ENCODE measurements around the gene PIBF1.
"Not testable (repeated sequence)": the region's sequence is repeated elsewhere in the genome, so short reads cannot be mapped to it uniquely, and the experiment has no call there.

Gene PIBF1

DNA sequence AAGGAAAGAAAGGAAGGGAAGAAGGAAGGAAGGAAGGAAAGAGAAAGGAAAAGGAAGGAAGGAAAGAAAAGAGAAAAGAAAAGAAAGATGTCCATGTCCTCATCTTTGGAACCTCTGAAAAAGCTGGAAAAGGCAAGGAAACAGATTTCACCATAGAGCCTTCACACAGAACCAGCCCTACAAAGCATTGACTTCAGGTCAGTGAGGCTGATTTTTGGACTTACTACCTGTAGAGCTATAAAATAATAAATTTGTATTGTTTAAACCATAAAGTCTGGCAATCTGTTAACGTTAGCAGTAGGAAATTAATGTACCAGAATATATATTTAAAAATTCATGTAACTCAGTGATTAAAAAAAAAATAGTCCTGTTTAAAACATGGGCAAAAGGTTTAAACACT lies 130.0 kb downstream of the PIBF1 start:
- DNase-seq (ENCODE audit: low spot score), result no peak

DNA sequence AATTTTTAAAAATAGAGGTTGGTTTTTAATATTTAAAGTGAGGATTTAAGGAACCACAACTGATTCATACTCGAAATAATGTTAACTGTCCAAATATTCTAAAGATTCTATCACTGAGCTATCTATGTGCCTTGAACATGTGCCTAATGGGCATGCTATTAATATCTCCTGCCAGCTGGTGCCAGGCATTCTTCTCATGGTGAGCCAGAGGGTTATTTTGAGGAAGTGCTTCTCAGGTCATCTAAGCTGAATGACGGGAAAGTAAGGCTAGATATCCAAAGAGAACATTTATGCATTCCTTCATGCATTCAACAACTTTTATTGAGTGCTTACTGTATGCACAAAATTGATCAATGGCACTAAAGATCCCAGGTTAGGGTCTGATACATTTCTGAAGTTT lies 138.2 kb downstream of the PIBF1 start:
- DNase-seq (ENCODE audit: low spot score), result peak; percentile 16

DNA sequence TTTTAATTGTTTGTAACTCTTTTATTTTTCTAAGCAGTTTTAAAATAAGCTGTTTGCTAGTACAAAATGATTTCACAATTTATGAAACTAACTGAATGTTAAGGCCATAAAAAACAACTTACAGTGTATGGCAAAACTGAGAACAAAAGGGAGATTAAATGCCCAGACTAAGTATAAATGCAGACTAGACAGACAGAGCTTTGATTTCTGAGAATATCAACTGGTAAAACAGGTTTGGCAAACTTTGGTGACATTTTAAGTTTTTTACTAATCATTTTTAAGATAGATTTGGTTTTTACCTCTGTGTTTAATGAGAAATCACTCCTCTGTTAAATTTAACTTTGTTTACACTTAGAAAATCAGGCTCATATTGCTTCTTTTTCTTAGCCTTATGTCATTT lies 149.4 kb downstream of the PIBF1 start:
- DNase-seq (ENCODE audit: low spot score), result no peak

- DNase-seq (ENCODE audit: low spot score), result no peak
Measured at GRCh38 chr13:72932250-72932649, 150.3 kb downstream of the PIBF1 start.

DNA sequence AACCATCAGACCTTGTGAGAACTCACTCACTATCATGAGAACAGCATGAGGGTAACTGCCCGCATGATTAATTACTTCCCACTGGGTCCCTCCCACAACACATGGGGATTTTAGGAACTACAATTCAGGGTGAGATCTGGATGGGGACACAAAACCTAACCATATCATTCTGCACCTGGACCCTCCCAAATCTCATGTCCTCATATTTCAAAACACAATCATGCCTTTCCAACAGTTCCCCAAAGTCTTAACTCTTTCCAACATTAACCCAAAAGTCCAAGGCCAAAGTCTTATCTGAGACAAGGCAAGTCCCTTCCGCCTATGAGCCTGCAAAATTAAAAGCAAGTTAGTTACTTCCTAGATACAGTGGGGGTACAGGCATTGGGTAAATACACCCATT lies 164.3 kb downstream of the PIBF1 start:
- DNase-seq (ENCODE audit: low spot score), result not testable (repeated sequence)

DNA sequence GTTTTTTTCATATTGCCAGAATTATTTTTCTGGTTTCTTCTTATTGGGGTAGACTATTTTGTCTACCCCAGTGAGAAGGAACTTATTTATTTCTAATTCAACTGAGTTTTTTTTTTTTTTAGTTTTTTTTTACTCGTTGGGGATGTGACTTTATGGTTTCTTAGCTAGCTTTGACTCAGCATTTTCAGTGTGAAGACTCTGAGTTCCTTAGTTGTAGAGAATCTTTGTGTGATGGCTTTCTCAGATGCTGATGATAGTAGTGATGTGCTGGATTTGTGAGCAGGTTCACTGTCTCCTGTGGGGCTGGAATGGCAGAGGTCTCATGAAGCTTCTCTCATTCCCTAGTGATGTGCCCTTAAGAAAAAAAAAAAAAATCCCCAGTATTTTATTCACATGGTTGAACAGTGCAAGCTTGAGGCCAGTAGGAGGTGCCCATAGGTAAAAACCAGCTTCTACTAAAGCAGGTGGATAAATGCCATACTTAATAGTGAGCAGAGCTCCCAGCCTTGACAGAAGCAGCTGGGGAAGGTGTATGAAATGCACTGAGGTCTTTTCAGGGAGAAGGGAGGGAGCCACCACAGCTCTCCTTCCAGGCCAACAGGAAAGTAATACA lies 170.7 kb downstream of the PIBF1 start:
- DNase-seq (ENCODE audit: low spot score), result no peak

DNA sequence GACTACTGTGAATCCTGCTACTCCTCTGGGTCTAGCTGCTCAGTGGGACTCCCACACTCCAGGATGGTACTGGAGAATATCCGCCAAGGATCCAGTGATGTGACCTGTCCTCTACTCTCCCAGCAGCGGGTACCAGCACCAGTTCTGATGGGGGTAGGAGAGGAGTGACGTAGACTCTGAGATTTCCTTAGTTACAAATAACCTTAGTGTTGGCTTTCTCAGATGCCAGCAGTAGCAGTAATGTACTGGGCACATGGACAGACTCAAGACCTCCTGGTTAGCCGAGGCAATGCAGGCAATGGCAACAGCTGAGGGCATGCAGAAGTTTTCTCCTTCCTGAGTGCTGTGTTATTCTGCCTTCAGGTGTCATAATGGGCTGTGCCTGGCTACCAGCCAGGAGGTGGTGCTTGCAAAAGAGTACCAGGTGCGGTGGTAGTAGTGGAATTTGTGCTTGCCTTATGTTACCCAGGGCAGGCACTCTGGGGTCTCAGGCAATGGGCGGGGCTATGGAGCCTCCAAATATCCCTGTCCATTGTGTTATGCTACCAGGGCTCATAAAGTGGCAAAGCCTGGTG lies 171.5 kb downstream of the PIBF1 start:
- no peak for DNase-seq (ENCODE audit: low spot score)

- DNase-seq (ENCODE audit: low spot score), result no peak
Measured at GRCh38 chr13:72959643-72960042, 177.7 kb downstream of the PIBF1 start.

DNA sequence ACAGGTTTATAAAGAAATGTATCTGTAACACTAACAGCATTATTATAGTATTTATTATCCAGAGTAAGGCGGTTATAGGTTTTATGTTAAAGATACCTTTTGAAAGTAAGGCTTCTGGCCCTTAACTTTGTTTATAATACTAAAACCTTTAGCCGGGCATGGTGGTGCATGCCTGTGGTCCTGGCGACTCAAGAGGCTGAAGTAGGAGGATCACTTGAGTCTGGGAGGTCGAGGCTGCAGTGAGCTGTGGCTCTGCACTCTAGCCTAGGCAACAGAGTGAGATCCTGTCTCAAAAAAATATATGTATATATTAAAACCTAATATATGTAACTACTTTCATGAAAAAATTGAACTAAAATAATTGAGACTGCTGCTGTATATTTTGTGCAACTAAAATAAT lies 178.2 kb downstream of the PIBF1 start:
- DNase-seq (ENCODE audit: low spot score), result no peak

- DNase-seq (ENCODE audit: low spot score), result no peak
Measured at GRCh38 chr13:72960541-72960940, 178.6 kb downstream of the PIBF1 start.

GRCh38 chr13:72963762-72964161 lies 181.8 kb downstream of the PIBF1 start:
- DNase-seq (ENCODE audit: low spot score), result no peak

- DNase-seq (ENCODE audit: low spot score), result no peak
Measured at GRCh38 chr13:72970301-72970880, 188.5 kb downstream of the PIBF1 start.

GRCh38 chr13:72970956-72971355 lies 189.0 kb downstream of the PIBF1 start:
- no peak for DNase-seq (ENCODE audit: low spot score)

GRCh38 chr13:72973234-72973633 lies 191.3 kb downstream of the PIBF1 start:
- no peak for DNase-seq (ENCODE audit: low spot score)

DNA sequence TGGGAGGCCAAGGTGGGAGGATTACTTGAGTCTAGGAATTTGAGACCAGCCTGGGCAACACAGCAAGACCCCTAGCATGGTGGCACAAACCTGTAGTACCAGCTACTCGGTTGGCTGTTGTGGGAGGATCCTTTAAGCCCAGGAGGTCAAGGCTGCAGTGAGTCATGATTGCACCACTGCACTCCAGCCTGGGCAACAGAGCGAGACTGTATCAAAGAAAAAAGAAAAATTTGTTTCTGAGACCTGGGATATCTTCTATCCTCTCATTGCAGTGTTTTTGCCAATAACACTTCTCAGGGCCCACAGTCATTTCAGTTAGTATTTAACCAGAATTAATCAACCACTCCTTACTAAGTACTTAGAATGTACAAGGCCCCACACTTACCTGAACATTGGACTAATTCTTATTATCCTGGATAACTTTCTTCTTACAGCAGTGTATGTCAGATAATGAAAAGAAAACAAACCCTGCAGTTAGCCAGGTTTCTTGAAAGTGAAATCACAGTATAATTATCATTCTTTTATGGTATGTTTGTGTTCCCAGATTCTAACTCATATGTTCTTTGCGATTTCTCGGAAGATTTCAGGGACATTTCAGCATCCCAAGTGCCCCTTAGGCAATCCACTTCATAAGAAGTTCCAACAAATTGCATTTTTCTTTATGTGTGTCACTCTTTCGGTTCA lies 201.3 kb downstream of the PIBF1 start:
- no peak for DNase-seq (ENCODE audit: low spot score)

- DNase-seq (ENCODE audit: low spot score), result no peak
Measured at GRCh38 chr13:72985610-72986009, 203.7 kb downstream of the PIBF1 start.

DNA sequence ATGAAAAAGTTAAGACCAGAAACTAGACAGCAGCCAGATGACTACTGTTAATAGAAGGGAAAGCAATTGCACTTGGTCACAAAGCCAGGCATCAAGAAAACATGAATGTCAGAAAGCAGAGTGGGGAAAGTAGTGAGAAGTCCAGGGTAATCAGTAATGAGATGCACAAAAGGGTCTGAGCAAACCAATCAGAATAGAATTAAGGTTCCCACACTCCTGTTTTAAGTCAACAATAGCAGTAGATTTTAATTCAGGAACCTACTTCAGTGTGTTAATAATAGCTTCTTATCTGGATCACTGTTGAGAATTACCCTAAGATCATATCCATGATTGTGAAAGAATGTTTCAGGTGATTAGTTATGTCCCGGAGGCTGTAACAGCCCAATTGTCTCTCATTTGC lies 204.3 kb downstream of the PIBF1 start:
- no peak for DNase-seq (ENCODE audit: low spot score)

- DNase-seq (ENCODE audit: low spot score), result no peak
Measured at GRCh38 chr13:72990953-72991352, 209.0 kb downstream of the PIBF1 start.

- no peak for DNase-seq (ENCODE audit: low spot score)
Measured at GRCh38 chr13:72998012-72998411, 216.1 kb downstream of the PIBF1 start.

DNA sequence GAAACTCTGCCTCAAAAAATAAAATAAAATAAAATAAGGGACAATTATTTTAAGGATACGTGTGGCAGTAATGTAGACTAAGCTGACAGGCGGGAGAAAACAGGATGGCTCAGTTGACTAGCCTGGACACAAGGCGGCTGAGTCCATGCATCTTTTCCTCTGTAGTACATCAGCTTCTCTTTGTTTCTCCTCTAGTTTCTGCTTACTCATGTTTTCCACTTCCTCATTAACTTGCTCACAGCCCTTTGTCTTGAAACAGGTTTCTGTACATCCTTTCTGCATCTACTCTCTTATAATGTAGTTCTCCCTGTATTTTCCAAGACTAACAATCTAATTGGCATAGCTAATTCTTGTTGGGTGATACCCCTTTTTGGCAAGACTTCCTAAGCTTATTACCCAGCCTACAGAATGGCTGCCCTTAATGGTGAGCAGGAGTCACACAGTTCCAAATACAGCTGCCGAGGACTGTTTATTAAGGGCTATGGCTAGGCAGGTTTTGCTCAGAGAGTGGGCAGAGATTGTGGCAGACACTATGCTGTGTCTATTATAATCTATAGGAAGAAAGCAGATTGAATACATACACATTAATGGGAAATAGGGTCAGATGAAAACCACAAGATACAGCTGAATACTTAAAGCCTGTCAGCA lies 218.2 kb downstream of the PIBF1 start:
- no peak for DNase-seq (ENCODE audit: low spot score)

- DNase-seq (ENCODE audit: low spot score), result no peak
Measured at GRCh38 chr13:73001971-73002370, 220.0 kb downstream of the PIBF1 start.

DNA sequence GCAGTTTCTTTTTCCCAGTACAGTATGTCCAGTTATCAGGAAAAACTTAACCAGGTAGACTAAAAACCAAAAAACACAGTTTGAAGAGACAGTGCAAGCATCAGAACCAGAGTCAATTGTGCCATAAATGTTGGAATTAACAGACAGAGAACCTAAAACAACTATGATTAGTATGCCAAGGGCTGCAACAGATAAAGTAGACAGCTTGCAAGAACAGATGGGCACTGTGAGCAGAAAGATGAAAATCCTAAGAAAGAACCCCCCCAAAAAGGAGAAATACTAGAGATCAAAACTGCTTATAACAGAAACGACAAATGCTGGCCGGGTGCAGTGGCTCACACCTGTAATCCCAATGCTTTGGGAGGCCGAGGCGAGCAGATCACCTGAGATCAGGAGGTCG lies 229.8 kb downstream of the PIBF1 start:
- no peak for DNase-seq (ENCODE audit: low spot score)

DNA sequence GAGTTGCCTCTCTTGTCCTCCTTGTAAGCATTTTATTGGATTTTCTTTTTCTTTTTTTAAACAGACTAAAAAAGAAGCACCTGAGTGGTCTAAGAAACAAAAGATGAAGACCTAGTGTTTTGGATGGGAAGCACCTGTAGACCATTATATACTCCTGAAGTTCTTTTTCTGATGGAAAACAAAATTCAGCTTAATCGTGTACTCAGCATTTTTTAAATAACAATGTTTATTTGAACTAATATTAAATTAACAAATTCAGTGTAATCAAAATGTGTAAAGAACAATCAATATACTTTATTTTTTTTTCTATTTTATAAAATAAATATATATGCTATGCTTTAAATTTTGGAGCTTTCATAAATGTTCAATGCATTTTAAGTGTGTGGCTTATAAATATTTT lies 233.9 kb downstream of the PIBF1 start:
- no peak for DNase-seq (ENCODE audit: low spot score)
